Chondrocyte (in vitro differentiated cells): ENCODE results near the gene ACVR1B. TPM values are rescaled to one million over a fixed set of nuclear protein-coding genes. Genes with fewer than 3 reads are reported as not detected.

Source experiments
- DNase-seq: peaks from one replicate; pipeline ENCODE4 v3.0.0; 2021; ENCODE audit warnings: mixed read lengths, low spot score
- H3K27ac Mint-ChIP-seq: one replicate; pipeline ENCODE4 v1.8.0; 2021; ENCODE audit warnings: mild to moderate bottlenecking, moderate library complexity, mixed read lengths; ENCODE audit not compliant: unreplicated experiment
- H3K27me3 Mint-ChIP-seq: 2 replicates; pipeline ENCODE4 v1.8.0; 2021; ENCODE audit warnings: low read depth, mixed read lengths
- H3K36me3 Mint-ChIP-seq: 2 replicates; pipeline ENCODE4 v1.8.0; 2021; ENCODE audit warnings: low read depth, mixed read lengths
- H3K4me1 Mint-ChIP-seq: 2 replicates; pipeline ENCODE4 v1.8.0; 2021; ENCODE audit warnings: low read depth, mild to moderate bottlenecking, mixed read lengths
- H3K4me3 Mint-ChIP-seq: one replicate; pipeline ENCODE4 v1.8.0; 2021; ENCODE audit warnings: mild to moderate bottlenecking, moderate library complexity, mixed read lengths; ENCODE audit not compliant: unreplicated experiment
- H3K9me3 Mint-ChIP-seq: 2 replicates; pipeline ENCODE4 v1.8.0; 2021; ENCODE audit warnings: low read depth, mixed read lengths
- CTCF ChIP-seq: fragments of 200-600 bp; sonication (generic); IDR thresholded peaks from 2 replicates; pipeline ENCODE4 v1.5.0; 2021; ENCODE audit warnings: antibody characterized with exemption, mild to moderate bottlenecking, moderate library complexity
- total RNA-seq: library from RNA; stranded (reverse); gene quantifications from 3 replicates; pipeline ENCODE4 v1.2.1, GENCODE V29; 2021

The ACVR1B gene
- total RNA-seq, 1 donor from 2014 or later: 10.6 TPM

GRCh38 chr12:51932218-51933076 lies 19.1 kb upstream of the ACVR1B start:
- TF ChIP-seq CTCF: no peak
- Mint-ChIP-seq H3K4me1 (no peaks in the 10 kb centered on the region), H3K36me3 (peaks cover 2% of the 10 kb centered on the region), H3K27ac (no peak overlapping the region), H3K4me3 (no peak overlapping the region), H3K9me3 (no peaks in the 10 kb centered on the region), H3K27me3 (peaks cover 13% of the 10 kb centered on the region)
- DNase-seq: no peak

GRCh38 chr12:51934080-51934479 lies 17.4 kb upstream of the ACVR1B start:
- H3K36me3 Mint-ChIP-seq: peaks cover 2% of the 10 kb centered on the region
- TF ChIP-seq CTCF: no peak
- H3K27ac Mint-ChIP-seq: no peak overlapping the region
- DNase-seq: no peak
- no peak overlapping the region for H3K4me3 Mint-ChIP-seq
- no peaks in the 10 kb centered on the region for H3K4me1 Mint-ChIP-seq
- peaks cover 13% of the 10 kb centered on the region for H3K27me3 Mint-ChIP-seq
- no peaks in the 10 kb centered on the region for H3K9me3 Mint-ChIP-seq

DNA sequence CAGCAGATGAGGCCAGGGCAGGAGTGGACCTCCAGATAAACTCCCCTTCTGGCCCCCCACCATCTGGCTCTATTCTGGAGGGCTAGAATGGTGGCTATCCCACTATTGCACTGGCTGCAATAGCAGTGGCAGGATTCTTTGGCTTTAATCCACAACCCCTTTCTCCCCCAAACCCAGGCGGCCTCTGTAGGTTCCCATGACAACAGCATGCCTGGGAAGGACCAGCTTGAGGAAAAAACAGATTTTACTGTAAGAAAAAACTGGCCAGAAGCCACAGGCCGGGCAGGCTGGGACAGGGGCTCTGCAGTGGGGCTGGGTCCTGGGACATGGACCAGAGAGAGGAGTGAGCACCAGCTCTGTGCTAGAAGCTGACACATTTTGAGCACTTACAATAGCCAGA lies 13.6 kb upstream of the ACVR1B start:
- Mint-ChIP-seq H3K36me3 (peaks cover 2% of the 10 kb centered on the region), H3K4me1 (peaks cover 14% of the 10 kb centered on the region), H3K9me3 (peaks cover 2% of the 10 kb centered on the region), H3K27me3 (peaks cover 9% of the 10 kb centered on the region), H3K4me3 (no peak overlapping the region), H3K27ac (no peak overlapping the region)
- DNase-seq: no peak
- TF ChIP-seq CTCF: no peak

- TF ChIP-seq CTCF: no peak
- no peak for DNase-seq
- no peak overlapping the region for H3K27ac Mint-ChIP-seq
- H3K4me1 Mint-ChIP-seq: peaks cover 14% of the 10 kb centered on the region
- no peak overlapping the region for H3K4me3 Mint-ChIP-seq
- H3K36me3 Mint-ChIP-seq: peaks cover 2% of the 10 kb centered on the region
- H3K27me3 Mint-ChIP-seq: peaks cover 9% of the 10 kb centered on the region
- peaks cover 5% of the 10 kb centered on the region for H3K9me3 Mint-ChIP-seq
Observed at GRCh38 chr12:51938726-51939125, 12.8 kb upstream of the ACVR1B start.

- Mint-ChIP-seq H3K4me1 (peaks cover 14% of the 10 kb centered on the region), H3K27me3 (no peaks in the 10 kb centered on the region), H3K27ac (no peak overlapping the region), H3K36me3 (peaks cover 8% of the 10 kb centered on the region), H3K4me3 (no peak overlapping the region), H3K9me3 (peaks cover 20% of the 10 kb centered on the region)
- no peak for DNase-seq
- TF ChIP-seq CTCF: no peak
Observed at GRCh38 chr12:51941011-51941581, 10.4 kb upstream of the ACVR1B start.
